Tibial artery (tissue), 4 donors: Measurements from ENCODE around the gene INTS2.

Source experiments
- DNase-seq, 2 donors: peaks; one replicate each; pipeline ENCODE4 v3.0.0-alpha.2; 2019
- H3K27ac ChIP-seq, 2 donors: fragments of 200-600 bp; sonication (generic) in 1 of 2; 1 replicate in 1 of 2; 2 replicates in 1 of 2; pipeline ENCODE4 v1.5.1; 2018 to 2019; ENCODE audit warnings: mild to moderate bottlenecking in 1 of 2
- H3K27me3 ChIP-seq, 2 donors: fragments of 200-600 bp; sonication (generic) in 1 of 2; one replicate each; pipeline versions ENCODE4 v1.5.1 to v1.6.0; 2016 to 2019
- H3K36me3 ChIP-seq, 3 donors: fragments of 200-600 bp; sonication (generic) in 2 of 3; one replicate each; pipeline ENCODE4 v1.5.1; 2016 to 2019; ENCODE audit warnings: mild to moderate bottlenecking in 2 of 3
- H3K4me1 ChIP-seq, 4 donors: fragments of 200-600 bp; sonication (generic) in 2 of 4; 1 replicate in 3 of 4; 2 replicates in 1 of 4; pipeline ENCODE4 v1.5.1; 2016 to 2019
- H3K4me3 ChIP-seq, 2 donors: fragments of 200-600 bp; sonication (generic) in 1 of 2; 1 replicate in 1 of 2; 2 replicates in 1 of 2; pipeline ENCODE4 v1.5.1; 2018 to 2019; ENCODE audit warnings: mild to moderate bottlenecking in 2 of 2
- H3K9me3 ChIP-seq, 3 donors: fragments of 200-600 bp; sonication (generic) in 1 of 3; one replicate each; pipeline ENCODE4 v1.5.1; 2016 to 2019
- intact Hi-C: fragments of 100-400 bp; cut with DNase I; formaldehyde crosslinking; loops from one replicate; pipeline ENCODE4 v1.15.0; 2023; ENCODE audit warnings: low total_unique reads
- TF ChIP-seq, protein P1 (sequence below), 2 experiments: fragments of 200-600 bp in 1 of 2; fragments of 450-650 bp in 1 of 2; IDR thresholded peaks; one replicate each; pipeline ENCODE4 v1.5.1; 2017 to 2019; ENCODE audit warnings: antibody characterized with exemption in 2 of 2, mild to moderate bottlenecking in 1 of 2, moderate library complexity in 1 of 2

INTS2 gene

DNA sequence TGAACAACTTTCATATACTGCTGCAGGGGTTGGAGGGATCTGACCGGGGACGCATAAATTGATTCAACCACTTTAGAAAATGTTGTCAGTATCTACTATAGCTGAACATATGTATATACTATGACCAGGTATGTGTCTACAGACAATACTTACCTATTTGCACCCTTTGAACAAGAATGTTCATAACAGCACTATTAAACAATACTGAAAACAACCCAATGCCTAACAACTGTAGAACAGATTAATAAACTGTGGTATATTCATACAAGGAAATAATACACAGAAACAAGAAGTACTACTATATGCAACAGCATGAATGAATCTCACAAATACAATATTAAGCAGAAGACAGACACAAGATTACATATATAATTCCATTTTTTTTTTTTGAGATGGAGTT is 74.9 kb downstream of the INTS2 start:
- H3K9me3 ChIP-seq = no peaks in the 10 kb centered on the region
- no peaks in the 10 kb centered on the region for H3K36me3 ChIP-seq
- intact Hi-C loops = no loop called here
- H3K4me3 ChIP-seq = no peak overlapping the region
- no peak overlapping the region for H3K27ac ChIP-seq
- TF ChIP-seq, protein P1, sequence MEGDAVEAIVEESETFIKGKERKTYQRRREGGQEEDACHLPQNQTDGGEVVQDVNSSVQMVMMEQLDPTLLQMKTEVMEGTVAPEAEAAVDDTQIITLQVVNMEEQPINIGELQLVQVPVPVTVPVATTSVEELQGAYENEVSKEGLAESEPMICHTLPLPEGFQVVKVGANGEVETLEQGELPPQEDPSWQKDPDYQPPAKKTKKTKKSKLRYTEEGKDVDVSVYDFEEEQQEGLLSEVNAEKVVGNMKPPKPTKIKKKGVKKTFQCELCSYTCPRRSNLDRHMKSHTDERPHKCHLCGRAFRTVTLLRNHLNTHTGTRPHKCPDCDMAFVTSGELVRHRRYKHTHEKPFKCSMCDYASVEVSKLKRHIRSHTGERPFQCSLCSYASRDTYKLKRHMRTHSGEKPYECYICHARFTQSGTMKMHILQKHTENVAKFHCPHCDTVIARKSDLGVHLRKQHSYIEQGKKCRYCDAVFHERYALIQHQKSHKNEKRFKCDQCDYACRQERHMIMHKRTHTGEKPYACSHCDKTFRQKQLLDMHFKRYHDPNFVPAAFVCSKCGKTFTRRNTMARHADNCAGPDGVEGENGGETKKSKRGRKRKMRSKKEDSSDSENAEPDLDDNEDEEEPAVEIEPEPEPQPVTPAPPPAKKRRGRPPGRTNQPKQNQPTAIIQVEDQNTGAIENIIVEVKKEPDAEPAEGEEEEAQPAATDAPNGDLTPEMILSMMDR (IDR thresholded peaks at IDR 0.05) = no peak
- no peak for DNase-seq
- no peaks in the 10 kb centered on the region for H3K27me3 ChIP-seq
- H3K4me1 ChIP-seq = no peaks in the 10 kb centered on the region

GRCh38 chr17:61849674-61850073 is 78.1 kb downstream of the INTS2 start:
- Histone ChIP-seq H3K9me3 (no peaks in the 10 kb centered on the region), H3K4me1 (no peaks in the 10 kb centered on the region), H3K4me3 (no peak overlapping the region), H3K27ac (no peak overlapping the region), H3K36me3 (no peaks in the 10 kb centered on the region), H3K27me3 (no peaks in the 10 kb centered on the region)
- TF ChIP-seq, protein P1 (IDR thresholded peaks at IDR 0.05) = no peak
- intact Hi-C loops = no loop called here
- no peak for DNase-seq

GRCh38 chr17:61848896-61849295 is 78.9 kb downstream of the INTS2 start:
- Histone ChIP-seq H3K9me3 (no peaks in the 10 kb centered on the region), H3K4me1 (no peaks in the 10 kb centered on the region), H3K36me3 (no peaks in the 10 kb centered on the region), H3K27ac (no peak overlapping the region), H3K4me3 (no peak overlapping the region), H3K27me3 (no peaks in the 10 kb centered on the region)
- no peak for DNase-seq
- TF ChIP-seq, protein P1 (IDR thresholded peaks at IDR 0.05) = no peak
- intact Hi-C loops = no loop called here

- H3K27me3 ChIP-seq = no peaks in the 10 kb centered on the region
- TF ChIP-seq, protein P1 (IDR thresholded peaks at IDR 0.05) = no peak
- no peak overlapping the region for H3K27ac ChIP-seq
- intact Hi-C loops = no loop called here
- H3K36me3 ChIP-seq = no peaks in the 10 kb centered on the region
- no peak for DNase-seq
- H3K4me3 ChIP-seq = no peak overlapping the region
- no peaks in the 10 kb centered on the region for H3K9me3 ChIP-seq
- no peaks in the 10 kb centered on the region for H3K4me1 ChIP-seq
Measured at GRCh38 chr17:61848247-61848646, 79.5 kb downstream of the INTS2 start.

- no peak for DNase-seq
- intact Hi-C loops = no loop called here
- H3K27me3 ChIP-seq = no peaks in the 10 kb centered on the region
Measured at GRCh38 chr17:61847659-61848058, 80.1 kb downstream of the INTS2 start.

More at GRCh38 chr17:61847659-61848058, 80.1 kb downstream of the INTS2 start:
- Histone ChIP-seq H3K9me3 (no peaks in the 10 kb centered on the region), H3K27ac (no peak overlapping the region), H3K36me3 (no peaks in the 10 kb centered on the region), H3K4me1 (no peaks in the 10 kb centered on the region), H3K4me3 (no peak overlapping the region)
- TF ChIP-seq, protein P1 (IDR thresholded peaks at IDR 0.05) = no peak
